Activated CD8-positive, alpha-beta memory T cell treated with anti-CD3 and anti-CD28 coated beads, Interleukin-2, amount 50 U/mL, for 24 hours (primary cell): ENCODE results near the gene HOXB3.

Experiments
- DNase-seq: peaks from one replicate; pipeline ENCODE4 v3.0.0-alpha.2; 2020; ENCODE audit errors: extremely low read depth

HOXB3 gene

DNA sequence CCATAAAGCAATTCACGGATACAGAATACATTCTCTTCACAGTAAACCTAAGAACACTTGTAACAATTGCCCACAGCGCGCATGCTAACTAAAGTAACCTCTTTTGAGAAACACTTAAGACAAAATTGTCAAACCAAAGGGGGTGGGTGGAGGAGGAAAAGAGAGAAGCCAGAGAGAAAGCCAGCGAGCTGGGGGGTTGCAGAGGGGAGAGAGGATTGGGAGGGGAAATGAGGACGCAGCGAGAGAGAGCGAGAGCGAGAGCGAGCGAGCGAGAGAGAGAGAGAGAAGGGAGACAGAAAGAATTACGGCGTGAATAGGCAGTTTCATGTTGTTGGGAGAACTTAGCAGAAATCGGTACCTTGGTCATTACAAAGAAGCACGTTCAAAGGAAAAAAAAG, 22.4 kb upstream of the HOXB3 start:
- no peak for DNase-seq

DNA sequence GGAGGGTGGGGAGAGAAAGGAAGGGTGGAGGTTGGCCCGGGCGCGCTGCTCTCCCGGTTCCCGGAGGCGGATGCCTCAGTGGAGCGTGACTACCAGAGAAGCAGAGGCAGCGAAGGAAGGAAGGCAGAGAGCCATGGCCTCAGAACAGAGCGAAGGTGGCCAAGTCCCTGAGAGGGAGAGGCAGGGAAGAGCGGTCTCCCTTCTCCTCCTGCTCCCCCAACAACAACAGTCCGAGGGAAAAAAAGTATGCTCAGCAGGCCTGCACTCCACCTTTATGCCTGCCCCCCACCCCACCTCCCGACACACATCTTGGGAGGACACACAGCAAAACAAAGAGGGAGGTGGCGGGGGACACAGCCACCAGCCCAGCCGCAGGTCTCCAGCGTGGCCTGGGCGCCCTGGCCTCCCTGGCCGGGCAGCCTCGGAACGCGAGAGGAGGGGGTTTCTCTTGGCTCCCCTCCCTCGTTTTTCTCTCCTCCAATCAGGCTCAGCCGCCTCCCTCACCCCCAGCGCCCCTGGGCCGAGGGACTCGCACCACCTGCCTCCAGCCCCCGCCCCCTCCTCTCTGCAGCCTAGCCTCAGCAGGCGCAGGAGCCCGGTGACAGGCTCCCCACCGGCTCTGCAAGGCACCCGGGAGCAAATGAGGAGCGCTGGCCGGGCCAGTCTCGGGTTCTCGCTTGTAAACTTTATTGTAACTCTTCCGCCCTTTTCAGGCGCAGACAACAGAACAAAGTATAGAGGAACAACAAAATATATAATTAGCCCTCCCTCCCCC, 21.8 kb upstream of the HOXB3 start:
- no peak for DNase-seq

DNA sequence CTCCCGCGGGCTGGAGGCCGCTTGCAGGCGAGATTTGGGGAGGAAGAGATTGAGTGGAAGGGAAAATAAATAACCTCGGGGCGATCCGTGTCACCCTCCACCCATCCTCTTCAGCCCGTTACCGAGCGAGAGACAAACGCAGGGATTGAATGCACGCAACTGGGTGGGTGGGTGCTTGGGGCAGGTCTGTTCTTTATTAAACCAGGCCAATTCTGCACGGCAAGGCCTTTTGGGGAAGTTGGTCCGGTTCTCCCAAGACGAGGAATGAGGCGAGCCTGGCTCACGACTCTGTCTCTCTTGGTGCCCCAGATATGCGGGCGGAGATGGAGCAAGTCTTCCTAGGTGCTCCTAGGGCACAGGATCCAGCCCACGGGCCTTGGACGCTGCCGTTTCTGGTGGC, 21.2 kb upstream of the HOXB3 start:
- no peak for DNase-seq

DNA sequence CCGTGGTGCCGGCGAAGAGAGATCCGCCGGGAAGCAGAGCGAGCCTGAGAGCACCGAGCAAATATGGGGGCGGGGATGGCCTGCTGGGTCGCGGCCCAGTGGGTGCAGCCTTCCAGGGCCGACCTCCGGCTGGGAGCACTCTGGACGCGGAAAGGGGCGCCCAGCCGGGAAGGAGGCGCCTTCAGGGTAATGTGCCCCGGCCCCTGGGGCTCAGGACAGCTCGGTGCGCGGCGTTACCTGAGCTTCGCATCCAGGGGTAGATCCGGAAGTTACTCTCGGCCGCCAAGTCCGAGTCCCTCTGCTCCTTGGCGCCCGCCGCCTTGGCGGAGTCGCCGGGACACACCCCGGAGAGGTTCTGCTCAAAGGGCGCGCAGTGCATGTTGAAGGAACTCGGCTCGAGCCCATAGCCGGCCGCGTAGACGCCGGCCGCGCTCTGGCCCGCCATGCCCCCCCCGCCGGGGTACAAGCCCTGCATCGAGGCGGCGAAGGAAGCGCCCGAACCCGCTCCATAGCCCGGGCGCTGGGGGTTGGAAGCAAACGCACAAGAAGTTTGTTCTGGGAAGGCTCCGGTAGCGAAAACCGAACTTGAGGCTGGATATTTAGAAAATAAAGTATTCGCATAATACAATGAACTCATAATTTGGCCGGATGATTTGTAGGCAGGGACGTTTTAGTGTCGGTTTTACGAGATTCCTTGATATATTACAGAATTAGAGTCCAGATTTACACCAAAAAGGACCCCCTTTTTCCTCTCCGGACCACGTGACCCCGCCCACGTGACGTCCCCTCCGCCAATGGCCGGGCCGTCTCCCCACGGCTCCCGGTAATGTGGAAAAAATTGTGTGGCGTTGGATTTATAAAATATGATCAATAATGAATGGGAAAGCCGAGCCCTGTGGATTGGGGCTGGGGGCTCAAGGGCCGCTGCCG, 20.5 kb upstream of the HOXB3 start, which contains the start of gene HOXB7:
Gene HOXB7 (minus strand): TSS at position 736 of the 930 bp plus-strand sequence. CDS start 99 bp downstream, at position 637.
- DNase-seq: peak; percentile 44

DNA sequence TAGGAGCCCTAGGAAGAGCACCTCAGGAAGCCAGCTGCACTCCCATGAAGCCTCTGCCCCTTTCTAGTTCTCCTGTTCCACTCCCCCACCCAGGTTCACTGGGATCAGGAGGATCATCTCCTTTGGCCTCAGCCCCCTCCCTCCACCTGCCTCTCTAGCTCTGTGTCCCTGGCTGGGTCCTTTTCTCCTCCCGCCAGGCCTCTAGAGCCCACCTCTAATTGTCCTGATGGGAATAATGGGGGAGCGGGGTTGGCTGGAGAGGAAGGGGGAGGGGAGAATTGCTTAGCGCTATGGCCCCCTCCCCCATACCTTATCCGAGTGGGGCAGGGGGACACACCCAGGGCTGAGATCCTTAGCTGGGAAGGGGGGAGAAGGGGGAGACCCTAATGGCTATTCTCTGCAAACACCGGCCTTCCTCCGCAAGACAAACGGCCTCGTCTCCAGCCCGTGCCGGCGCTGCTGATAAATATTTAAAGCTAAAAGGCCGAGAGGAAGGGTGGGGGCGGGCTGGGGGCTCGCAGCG, 19.8 kb upstream of the HOXB3 start:
- no peak for DNase-seq

DNA sequence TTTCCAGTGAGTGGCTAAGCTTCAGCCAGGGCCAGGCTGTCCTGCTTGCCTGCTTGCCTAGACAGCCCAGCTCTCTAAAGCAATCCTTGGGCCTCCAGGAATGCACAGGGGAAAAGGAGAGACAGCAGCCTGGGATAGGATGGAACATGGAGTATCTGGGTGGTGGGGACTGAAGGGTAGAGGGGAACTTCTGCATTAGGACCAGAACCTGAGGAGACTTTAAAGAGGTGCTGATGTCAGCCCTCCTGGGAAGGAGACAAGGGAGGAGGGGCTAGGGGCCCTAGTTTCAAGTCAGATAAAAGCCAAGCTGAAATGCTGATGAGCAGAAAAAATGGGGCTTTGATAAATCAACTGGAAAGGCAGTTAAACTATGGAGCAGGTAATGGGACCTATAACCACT, 19.0 kb upstream of the HOXB3 start:
- no peak for DNase-seq

DNA sequence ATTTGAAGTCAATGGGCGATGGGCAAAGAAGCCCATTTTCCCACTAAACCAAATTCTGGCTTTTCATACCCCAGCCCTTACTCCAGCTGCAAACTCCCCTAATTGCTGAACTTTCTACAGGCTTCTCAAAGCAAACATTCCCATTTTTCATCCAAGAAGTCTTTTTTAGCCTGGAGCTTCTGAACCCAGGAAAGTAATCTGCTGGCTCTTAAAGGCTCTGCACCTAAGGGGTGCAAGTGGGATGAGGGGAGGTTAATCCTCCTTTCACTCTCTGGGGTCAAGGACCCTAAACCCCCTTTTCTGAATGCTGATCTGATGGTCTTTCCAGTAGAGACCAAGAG, 18.4 kb upstream of the HOXB3 start:
- no peak for DNase-seq

DNA sequence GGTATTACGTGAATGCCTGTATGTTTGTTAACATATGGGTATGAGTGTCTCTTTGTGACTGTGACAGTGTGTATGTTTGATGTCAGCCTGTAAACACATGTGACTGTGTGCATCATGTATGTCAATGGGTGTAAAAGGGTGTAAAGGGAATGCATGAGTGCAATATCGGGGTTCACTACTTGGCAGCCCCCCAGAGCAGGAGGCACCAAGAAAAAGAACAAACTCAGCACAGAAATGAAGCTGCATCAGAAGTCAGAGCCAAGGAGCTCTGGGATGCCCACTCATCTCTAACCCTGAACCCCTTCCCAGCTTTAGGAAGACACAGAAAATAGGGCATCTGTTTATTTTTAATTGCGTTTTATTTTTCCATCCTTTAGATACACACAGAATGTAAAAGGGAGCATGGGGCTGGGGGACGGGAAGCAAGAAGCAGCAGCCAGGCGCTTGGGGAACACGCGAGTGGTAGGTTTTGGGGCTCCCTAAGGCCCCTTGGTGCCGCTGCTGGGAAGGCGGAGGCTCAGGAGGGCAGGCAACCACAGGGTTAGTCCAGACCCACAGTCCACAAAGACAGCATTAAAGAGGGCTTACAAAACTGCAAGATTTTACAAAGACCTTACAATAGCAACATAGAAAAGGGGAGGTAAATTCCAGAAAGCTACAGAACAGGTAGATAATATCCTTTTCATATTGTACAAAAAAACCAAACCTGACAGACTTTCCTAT, 17.0 kb upstream of the HOXB3 start:
- DNase-seq: no peak

DNA sequence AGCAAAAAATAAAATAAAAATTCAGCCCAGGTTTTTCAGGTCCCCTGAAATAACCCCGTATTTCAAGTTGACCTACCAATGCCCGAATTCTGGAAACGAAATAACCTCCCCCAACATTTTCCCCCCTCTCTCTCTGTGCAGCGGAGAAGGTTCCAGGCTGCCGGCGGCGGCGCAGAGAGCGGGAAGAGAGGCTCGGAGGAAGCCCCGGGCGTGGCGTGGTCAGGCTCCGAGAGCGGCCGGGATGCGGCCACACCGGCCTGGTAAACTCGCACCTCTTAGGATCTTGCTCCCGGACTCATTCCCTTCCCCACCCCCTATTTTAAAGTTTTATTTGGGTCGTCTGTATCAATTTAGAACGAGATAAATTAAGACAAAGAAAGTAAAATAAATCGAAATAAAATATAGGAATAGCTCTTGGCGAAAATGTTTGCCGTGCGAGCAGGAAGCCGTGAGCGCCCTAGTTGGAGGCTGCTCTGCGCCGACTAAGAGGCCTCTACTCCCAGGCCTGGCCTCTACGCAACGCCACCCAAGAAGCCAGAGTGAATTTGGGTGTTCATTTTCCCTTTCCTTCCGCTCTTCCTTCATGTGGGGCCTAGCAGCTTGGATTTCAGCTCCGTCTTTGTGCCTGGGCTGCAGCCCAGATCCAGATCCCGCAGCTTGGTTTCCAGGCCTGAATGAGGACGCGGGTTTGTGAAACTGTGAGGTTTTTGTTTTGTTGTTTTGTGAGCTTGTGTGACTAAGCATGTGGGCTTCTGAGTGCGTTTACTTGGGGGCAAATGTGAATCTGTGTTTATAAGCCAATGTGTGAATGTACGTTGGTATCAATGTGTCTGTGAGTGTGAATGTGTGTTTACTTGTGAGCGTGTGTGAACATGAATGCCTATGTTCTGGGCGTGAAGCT, 16.2 kb upstream of the HOXB3 start:
- DNase-seq: no peak

DNA sequence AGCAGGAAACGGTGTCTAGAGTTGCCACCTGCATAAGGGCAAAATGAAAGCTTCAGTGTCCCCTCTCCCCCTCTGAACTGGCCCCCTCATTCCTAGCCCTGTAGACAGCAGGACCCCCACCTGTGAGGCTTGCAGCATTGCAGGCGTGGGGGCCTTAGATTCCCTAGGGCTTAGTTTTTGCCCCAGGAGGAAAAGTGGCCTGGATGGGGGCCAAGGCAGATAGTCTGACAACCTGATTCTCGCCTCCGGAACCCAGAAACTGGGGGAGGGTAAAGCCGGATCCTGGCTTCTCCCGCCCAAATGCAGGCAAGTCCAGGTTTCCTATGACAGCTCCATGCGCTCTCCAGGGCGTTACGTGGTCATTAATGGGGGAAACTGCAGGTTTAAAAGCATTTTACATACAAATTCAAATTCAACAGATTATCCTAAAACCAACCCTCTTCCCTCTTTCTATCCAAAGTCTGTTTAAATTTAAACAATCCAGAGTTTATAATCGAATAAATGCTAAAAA, 15.4 kb upstream of the HOXB3 start:
- DNase-seq: no peak

DNA sequence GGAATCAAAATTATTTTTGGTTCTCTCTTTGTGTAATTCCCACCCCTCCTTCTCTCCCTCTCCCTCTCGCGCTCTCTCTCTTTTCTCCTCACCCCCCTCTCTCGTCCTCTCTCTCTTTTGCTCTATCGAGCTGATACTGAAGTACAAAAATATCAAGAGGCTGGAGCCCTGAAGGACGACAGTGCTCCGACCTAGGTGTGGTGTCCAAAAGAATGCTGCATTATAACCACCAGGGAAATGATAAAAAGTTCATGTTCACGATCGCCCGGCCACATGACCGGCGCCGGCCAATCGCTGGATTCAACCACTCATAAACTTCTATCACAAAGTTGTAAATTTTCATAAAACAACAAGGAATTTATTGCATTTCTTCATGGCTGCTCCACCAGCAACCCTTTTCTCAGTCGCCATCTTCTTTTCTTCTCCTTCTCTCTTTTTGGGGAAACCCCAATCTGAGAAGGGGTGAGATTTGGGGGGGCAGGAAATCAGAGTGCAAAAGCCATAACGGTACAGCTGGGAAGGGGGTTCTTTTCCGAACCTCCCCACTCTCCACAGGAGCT, 14.8 kb upstream of the HOXB3 start, which contains the start of gene HOXB6:
Gene HOXB6 (minus strand): TSS at position 217 of the 560 bp plus-strand sequence. CDS start 6,836 bp downstream, outside the sequence.
- no peak for DNase-seq

DNA sequence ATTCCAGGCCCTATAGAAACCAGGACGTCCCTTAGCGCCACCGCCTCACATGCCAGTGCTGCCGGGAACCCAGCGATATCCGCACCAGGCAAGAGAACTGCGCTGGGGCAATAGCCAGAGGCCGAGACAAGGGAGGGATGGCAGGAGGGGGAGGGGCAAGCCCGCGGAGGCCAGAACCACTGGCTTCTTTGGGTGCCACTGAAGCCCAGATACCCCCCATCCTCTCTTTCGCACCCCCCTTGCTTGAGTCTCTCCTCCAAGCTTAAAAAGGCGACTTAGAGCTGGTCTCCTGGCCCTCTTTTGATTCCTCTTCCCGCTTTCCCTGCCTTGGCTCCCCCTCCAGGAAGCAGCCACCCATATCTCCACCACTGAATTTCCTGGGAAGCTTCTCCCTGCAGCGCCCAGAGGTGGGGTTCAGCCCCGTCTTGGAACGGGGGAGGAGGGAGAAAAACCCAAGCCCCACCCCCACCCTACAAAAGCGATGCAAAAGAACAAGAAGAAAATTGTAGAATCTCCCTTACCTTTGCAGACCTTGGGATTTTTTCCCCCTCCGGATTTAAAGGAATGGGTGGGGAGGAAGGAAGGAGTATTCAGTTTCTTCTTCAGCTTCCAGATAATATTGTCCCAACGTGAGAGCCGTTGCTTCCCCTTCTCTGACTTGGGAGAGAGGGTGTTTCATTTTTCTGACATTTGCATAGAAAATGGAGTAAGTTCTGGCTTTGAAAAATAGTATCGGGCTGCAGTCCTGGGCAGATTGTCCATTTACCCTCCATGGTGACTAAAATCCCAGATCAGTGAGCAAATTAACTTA, 14.1 kb upstream of the HOXB3 start:
- no peak for DNase-seq

DNA sequence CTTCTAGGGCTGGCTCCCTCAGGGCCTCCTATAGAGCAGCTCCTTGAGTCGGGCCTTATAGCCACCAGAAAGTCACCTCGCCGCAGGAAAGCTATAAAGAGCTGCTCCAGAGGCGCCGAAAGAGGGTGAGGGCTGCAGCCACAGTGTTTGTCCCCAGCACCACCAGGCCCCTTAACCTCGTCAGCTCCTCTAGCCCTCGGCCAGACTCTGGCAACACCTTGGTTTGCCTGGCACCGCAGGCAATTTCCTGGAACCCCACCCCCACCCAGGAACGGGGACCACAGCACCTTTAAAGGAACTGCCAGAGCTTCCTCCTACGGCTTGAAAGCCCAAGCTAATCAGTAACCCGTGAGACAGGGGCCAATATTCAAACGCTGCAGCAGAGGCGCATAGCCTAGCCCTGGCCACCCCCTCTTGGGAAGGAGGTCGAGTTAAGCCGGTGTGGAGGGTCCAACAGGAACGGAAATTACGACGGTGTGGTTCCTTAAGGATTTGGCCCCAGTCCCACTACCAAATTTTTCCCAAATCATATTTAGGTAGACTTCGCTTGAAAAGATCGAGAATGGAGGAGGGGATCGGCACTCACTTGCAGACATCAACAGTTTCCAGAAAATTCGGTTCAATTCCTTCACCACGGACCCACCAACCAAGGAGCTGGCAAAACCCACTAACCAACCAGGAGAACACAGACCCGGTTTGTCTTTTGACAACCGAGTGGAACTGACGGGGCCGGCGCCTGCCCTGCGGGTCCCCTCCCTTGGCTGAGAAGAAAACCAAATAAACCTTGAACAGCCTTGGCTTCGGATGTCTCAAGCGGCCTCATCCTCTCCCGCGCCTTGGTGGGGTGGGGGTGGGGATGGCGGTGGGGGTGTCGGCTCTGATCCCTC, 11.7 kb upstream of the HOXB3 start:
- no peak for DNase-seq

DNA sequence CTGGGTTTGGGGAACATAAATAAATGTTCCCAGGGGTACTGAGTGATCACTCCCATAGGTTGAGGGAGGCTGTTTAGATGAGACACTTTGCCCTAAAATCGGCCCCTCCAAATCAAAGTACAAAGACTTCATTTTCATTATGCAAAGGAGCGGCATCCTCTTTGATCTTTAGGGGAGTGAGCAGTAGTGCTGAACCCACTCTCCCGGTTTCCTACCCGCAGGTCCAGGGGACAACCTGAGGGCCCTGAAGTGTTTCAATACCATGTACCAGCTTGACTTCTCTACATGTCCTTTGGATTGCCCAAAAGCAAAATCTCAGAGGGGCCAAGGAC, 11.1 kb upstream of the HOXB3 start:
- no peak for DNase-seq

DNA sequence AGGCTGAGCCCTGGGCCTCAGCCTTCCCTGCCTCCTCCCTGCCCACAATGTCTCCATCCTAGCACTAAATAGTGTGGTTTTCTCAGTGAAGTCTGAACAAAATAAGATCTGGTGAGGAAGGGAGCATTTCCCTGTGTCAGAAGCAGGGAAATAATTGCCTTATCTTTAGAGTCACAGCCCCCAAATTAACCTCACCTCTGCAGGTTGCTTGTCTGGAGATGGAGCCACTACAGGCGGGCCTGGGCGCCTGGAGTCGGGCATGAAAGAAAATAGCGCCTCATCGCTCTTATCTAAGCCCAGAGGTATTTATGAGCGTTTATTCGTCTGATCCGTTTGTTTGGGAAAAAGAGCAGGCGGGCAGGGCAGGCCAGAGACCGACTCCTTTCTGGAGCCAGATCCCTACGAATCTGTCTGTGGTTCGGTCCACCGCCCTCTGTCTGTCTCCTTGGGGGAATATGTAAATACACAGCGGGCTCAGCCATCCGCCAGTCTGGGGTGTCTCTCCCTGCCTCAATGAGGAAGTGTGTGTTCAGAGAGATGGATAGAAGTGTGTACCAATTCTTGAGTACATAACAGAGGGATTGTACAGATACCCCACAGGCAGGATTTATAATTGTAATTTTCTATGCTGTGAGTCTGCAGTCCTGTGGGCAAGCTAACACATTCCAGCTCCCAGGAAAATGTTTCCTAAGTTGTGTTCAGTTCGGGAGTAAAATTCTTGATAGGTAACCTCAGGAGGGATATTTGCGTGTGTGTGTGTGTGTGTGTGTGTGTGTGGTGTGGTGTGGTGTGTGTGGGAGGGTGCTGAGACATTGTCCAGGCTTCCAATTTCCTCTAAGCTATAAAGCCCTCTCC, 10.4 kb upstream of the HOXB3 start:
- DNase-seq: no peak

DNA sequence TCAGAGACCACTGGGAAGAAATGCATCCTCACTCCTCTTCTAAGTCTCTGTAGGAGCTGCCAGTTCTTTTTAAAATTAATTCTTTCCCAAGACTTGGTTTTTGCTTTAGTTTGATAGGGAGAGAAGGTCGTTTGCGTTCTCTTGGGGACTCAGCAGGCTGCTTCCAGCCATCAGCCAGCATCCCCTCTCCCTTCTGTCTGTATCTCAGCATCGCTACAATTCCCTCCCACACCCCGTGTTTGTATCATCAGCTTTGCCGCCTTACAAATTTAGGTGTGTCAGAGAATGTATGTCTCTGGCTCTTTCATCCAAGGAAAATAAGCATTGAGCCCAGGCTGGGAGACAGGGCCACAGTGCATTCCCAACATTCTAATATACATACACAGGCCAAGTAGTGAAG, 9.3 kb upstream of the HOXB3 start:
- DNase-seq: no peak

DNA sequence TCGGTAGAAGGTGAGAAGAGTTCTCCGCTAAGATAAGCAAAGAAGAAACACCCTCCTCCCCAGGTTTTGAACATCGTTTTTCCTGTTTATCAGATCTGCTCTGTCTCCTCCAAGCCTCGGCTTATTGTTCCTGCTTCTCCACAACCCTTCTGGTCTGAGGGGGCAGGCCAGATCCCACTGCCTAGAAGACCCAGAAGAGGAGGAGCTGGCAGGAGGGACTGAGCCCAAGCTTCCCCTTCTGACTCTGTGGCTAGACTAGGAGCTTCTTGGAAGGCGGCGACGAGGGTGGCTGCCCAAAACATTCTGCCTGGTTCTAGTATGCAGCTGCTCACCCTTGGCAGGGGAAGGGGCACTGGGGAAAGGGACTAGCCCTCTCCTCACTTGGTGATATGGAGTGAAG, 8.7 kb upstream of the HOXB3 start:
- no peak for DNase-seq
